SK-N-SH treated with all-trans-retinoic acid at 6 μM for 48 hours (cell line): ENCODE data around the gene MOG.

ENCODE experiments used
- ATAC-seq: fragments of 200-7000 bp; cut with Tn5 transposase; 3 replicates; pipeline ENCODE4 v1.9.1; 2020; ENCODE audit warnings: mild to moderate bottlenecking, moderate library complexity
- BACH2 ChIP-seq: fragments of 250-450 bp; sonication (Bioruptor Pico); IDR thresholded peaks from 2 replicates; pipeline ENCODE4 v1.9.0; 2021; ENCODE audit warnings: mild to moderate bottlenecking, borderline replicate concordance
- CSRNP3 ChIP-seq: fragments of 250-450 bp; sonication (Bioruptor Pico); IDR thresholded peaks from 2 replicates; pipeline ENCODE4 v1.5.1; 2021; ENCODE audit warnings: mild to moderate bottlenecking, moderate library complexity
- ISL1 ChIP-seq: fragments of 250-450 bp; sonication (Bioruptor Pico); IDR thresholded peaks from 2 replicates; pipeline ENCODE4 v2.1.2; 2022; ENCODE audit warnings: mild to moderate bottlenecking, moderate library complexity
- OSR1 ChIP-seq: fragments of 250-450 bp; sonication (Bioruptor Pico); IDR thresholded peaks from 2 replicates; pipeline ENCODE4 v1.8.0; 2022; ENCODE audit warnings: moderate library complexity, mild to moderate bottlenecking, inconsistent platforms
- PATZ1 ChIP-seq: fragments of 250-450 bp; sonication (Bioruptor Pico); IDR thresholded peaks from 2 replicates; pipeline ENCODE4 v1.8.0; 2020; ENCODE audit warnings: mild to moderate bottlenecking, moderate library complexity, borderline replicate concordance
- POU6F1 ChIP-seq: fragments of 250-450 bp; sonication (Bioruptor Pico); IDR thresholded peaks from 2 replicates; pipeline ENCODE4 v1.8.0; 2021; ENCODE audit warnings: low read depth, mild to moderate bottlenecking, moderate library complexity, borderline replicate concordance
- SNAI2 ChIP-seq: fragments of 250-450 bp; sonication (Bioruptor Pico); IDR thresholded peaks from 2 replicates; pipeline ENCODE4 v1.5.0; 2020; ENCODE audit warnings: mild to moderate bottlenecking, moderate library complexity
- TCF4 ChIP-seq: fragments of 250-450 bp; sonication (Bioruptor Pico); IDR thresholded peaks from 2 replicates; pipeline ENCODE4 v1.8.0; 2021; ENCODE audit warnings: mild to moderate bottlenecking, moderate library complexity, borderline replicate concordance
- ZFP30 ChIP-seq: fragments of 450-650 bp; formaldehyde crosslinking; IDR thresholded peaks from 2 replicates; pipeline ENCODE4 v1.5.0; 2022; ENCODE audit warnings: mild to moderate bottlenecking, moderate library complexity

MOG gene

GRCh38 chr6:29710281-29710941 lies 53.5 kb downstream of the MOG start:
- no peak for ATAC-seq
- TF ChIP-seq BACH2 (CRISPR knock-in tag) (no peak), CSRNP3 (CRISPR knock-in tag) (no peak)

- TF ChIP-seq SNAI2 (CRISPR knock-in tag) (no peak), OSR1 (CRISPR knock-in tag) (no peak), POU6F1 (CRISPR knock-in tag) (no peak), ZFP30 (no peak), ISL1 (no peak), PATZ1 (CRISPR knock-in tag) (no peak), TCF4 (no peak)
These were observed 64.0 kb downstream of the MOG start for GRCh38 chr6:29720863-29721262.

More at GRCh38 chr6:29720863-29721262, 64.0 kb downstream of the MOG start:
- ATAC-seq, result no peak
